Measurements from ENCODE around the gene CCDC6.

DNA sequence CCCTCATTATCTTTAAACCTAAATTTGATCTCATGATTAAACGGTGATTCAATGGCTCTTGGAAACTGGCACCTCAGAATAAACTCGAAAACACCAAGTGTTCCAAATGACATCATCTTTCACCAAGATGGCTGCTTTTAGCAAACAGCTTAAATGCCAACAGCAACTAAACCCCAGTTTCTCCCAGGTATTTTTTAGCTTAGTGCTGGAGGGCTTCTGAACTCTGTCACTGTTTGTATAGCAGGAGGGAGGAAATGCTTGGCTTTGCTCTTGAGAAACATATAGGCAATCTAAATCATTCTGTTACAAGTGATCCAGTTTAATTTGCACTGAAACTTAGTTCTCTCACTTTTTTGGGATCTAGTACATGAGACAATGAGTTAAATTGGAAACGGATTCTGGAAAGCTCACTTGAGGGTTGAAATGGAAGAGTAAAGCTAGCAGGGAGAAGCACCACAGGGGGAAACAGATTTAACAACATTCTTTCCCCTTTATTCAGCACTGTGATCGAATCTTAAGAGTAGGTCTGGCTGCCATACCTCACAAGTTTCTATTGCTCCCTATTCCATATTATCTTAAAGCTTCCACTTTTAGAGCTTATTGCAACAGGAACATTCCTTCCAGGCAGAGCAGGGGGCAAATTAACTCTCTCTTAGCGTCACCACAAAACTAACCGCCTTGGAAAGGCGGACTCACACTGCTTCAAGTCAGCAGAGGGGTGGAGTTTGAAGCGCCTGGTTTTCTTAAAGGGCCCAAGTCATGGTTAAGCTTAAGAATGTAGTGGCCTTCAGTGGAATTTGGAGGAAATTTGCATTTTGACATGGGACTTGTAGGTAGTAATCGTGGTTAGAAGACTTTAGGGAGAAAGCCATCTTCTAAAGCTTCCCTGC is 1.8 kb upstream of the CCDC6 start:
- TF ChIP-seq, protein P1, sequence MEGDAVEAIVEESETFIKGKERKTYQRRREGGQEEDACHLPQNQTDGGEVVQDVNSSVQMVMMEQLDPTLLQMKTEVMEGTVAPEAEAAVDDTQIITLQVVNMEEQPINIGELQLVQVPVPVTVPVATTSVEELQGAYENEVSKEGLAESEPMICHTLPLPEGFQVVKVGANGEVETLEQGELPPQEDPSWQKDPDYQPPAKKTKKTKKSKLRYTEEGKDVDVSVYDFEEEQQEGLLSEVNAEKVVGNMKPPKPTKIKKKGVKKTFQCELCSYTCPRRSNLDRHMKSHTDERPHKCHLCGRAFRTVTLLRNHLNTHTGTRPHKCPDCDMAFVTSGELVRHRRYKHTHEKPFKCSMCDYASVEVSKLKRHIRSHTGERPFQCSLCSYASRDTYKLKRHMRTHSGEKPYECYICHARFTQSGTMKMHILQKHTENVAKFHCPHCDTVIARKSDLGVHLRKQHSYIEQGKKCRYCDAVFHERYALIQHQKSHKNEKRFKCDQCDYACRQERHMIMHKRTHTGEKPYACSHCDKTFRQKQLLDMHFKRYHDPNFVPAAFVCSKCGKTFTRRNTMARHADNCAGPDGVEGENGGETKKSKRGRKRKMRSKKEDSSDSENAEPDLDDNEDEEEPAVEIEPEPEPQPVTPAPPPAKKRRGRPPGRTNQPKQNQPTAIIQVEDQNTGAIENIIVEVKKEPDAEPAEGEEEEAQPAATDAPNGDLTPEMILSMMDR (IDR thresholded peaks at IDR 0.05; ENCODE audit: poor library complexity, severe bottlenecking): no peak
- TF ChIP-seq EP300 (conservative IDR thresholded peaks at IDR 0.05; ENCODE audit: poor library complexity, severe bottlenecking) (no peak), POLR2AphosphoS5 (IDR thresholded peaks at IDR 0.05) (no peak), MXI1 (conservative IDR thresholded peaks at IDR 0.05; ENCODE audit: poor library complexity, severe bottlenecking) (no peak), TAF1 (IDR thresholded peaks at IDR 0.05; ENCODE audit: low read depth) (no peak), RAD21 (conservative IDR thresholded peaks at IDR 0.05) (no peak)
- TF ChIP-seq, protein P2, sequence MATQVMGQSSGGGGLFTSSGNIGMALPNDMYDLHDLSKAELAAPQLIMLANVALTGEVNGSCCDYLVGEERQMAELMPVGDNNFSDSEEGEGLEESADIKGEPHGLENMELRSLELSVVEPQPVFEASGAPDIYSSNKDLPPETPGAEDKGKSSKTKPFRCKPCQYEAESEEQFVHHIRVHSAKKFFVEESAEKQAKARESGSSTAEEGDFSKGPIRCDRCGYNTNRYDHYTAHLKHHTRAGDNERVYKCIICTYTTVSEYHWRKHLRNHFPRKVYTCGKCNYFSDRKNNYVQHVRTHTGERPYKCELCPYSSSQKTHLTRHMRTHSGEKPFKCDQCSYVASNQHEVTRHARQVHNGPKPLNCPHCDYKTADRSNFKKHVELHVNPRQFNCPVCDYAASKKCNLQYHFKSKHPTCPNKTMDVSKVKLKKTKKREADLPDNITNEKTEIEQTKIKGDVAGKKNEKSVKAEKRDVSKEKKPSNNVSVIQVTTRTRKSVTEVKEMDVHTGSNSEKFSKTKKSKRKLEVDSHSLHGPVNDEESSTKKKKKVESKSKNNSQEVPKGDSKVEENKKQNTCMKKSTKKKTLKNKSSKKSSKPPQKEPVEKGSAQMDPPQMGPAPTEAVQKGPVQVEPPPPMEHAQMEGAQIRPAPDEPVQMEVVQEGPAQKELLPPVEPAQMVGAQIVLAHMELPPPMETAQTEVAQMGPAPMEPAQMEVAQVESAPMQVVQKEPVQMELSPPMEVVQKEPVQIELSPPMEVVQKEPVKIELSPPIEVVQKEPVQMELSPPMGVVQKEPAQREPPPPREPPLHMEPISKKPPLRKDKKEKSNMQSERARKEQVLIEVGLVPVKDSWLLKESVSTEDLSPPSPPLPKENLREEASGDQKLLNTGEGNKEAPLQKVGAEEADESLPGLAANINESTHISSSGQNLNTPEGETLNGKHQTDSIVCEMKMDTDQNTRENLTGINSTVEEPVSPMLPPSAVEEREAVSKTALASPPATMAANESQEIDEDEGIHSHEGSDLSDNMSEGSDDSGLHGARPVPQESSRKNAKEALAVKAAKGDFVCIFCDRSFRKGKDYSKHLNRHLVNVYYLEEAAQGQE (IDR thresholded peaks at IDR 0.05; ENCODE audit: borderline replicate concordance): no peak

Data from neural cell (in vitro differentiated cells).